T-helper 9 cell (primary cell): Measurements from ENCODE around the gene PRR13.
"Not testable (repeated sequence)": the region's sequence is repeated elsewhere in the genome, so short reads cannot be mapped to it uniquely, and the experiment has no call there.

Experiments used
- DNase-seq: peaks from one replicate; pipeline ENCODE4 v3.0.0-alpha.2; 2020

PRR13 gene

GRCh38 chr12:53439582-53439981 is 2.0 kb upstream of the PRR13 start:
- not testable (repeated sequence) for DNase-seq

GRCh38 chr12:53443955-53444354 is 2.4 kb downstream of the PRR13 start:
- DNase-seq = no peak

GRCh38 chr12:53444593-53445325 is 3.2 kb downstream of the PRR13 start:
- DNase-seq = not testable (repeated sequence)

GRCh38 chr12:53450936-53451335 is 9.4 kb downstream of the PRR13 start:
- DNase-seq = no peak

GRCh38 chr12:53451661-53452158 is 10.2 kb downstream of the PRR13 start, which contains the start of gene PCBP2:
Gene PCBP2, plus strand, starts transcription at chr12:53452102. Its CDS starts 2,699 bp downstream, at chr12:53454801.
- peak; percentile 94 for DNase-seq

GRCh38 chr12:53452159-53453077 is 10.9 kb downstream of the PRR13 start:
- DNase-seq = peak; percentile 67

GRCh38 chr12:53453953-53454640 is 12.6 kb downstream of the PRR13 start:
- no peak for DNase-seq

- no peak for DNase-seq
Observed at GRCh38 chr12:53454707-53455106, 13.2 kb downstream of the PRR13 start.

GRCh38 chr12:53456654-53457366 is 15.3 kb downstream of the PRR13 start:
- DNase-seq = no peak

- DNase-seq = no peak
Observed at GRCh38 chr12:53459097-53459496, 17.6 kb downstream of the PRR13 start.

- DNase-seq = no peak
Observed at GRCh38 chr12:53461059-53461458, 19.5 kb downstream of the PRR13 start.

GRCh38 chr12:53461591-53461990 is 20.1 kb downstream of the PRR13 start:
- no peak for DNase-seq

- no peak for DNase-seq
Observed at GRCh38 chr12:53462935-53463334, 21.4 kb downstream of the PRR13 start.

GRCh38 chr12:53463802-53464560 is 22.4 kb downstream of the PRR13 start:
- DNase-seq = no peak

GRCh38 chr12:53464685-53465418 is 23.3 kb downstream of the PRR13 start:
- no peak for DNase-seq

GRCh38 chr12:53465679-53466078 is 24.1 kb downstream of the PRR13 start:
- no peak for DNase-seq

GRCh38 chr12:53466640-53467039 is 25.1 kb downstream of the PRR13 start:
- DNase-seq = no peak

- DNase-seq = no peak
Observed at GRCh38 chr12:53467082-53467481, 25.5 kb downstream of the PRR13 start.

GRCh38 chr12:53467880-53468279 is 26.3 kb downstream of the PRR13 start:
- DNase-seq = no peak

- no peak for DNase-seq
Observed at GRCh38 chr12:53468282-53468681, 26.7 kb downstream of the PRR13 start.
